Measurements from ENCODE around the gene SLC25A21.

- TF ChIP-seq, protein P1, sequence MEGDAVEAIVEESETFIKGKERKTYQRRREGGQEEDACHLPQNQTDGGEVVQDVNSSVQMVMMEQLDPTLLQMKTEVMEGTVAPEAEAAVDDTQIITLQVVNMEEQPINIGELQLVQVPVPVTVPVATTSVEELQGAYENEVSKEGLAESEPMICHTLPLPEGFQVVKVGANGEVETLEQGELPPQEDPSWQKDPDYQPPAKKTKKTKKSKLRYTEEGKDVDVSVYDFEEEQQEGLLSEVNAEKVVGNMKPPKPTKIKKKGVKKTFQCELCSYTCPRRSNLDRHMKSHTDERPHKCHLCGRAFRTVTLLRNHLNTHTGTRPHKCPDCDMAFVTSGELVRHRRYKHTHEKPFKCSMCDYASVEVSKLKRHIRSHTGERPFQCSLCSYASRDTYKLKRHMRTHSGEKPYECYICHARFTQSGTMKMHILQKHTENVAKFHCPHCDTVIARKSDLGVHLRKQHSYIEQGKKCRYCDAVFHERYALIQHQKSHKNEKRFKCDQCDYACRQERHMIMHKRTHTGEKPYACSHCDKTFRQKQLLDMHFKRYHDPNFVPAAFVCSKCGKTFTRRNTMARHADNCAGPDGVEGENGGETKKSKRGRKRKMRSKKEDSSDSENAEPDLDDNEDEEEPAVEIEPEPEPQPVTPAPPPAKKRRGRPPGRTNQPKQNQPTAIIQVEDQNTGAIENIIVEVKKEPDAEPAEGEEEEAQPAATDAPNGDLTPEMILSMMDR (IDR thresholded peaks at IDR 0.05) = no peak
- TF ChIP-seq EP300 (IDR thresholded peaks at IDR 0.05) (no peak), POLR2A (IDR thresholded peaks at IDR 0.05) (no peak), POLR2AphosphoS5 (IDR thresholded peaks at IDR 0.05) (no peak)
Measured at GRCh38 chr14:36662543-36663403, 509.6 kb downstream of the SLC25A21 start.
